Hepatocyte (in vitro differentiated cells): ENCODE results near the gene CSMD2. TPM values are rescaled to one million over a fixed set of nuclear protein-coding genes. Genes with fewer than 3 reads are reported as not detected.

Experiments used
- DNase-seq: peaks from one replicate; pipeline ENCODE4 v3.0.0-alpha.2; 2016; ENCODE audit warnings: low spot score
- H2AFZ ChIP-seq: fragments of 200-600 bp; sonication (generic); 2 replicates; pipeline ENCODE4 v1.6.0; 2016; ENCODE audit warnings: antibody characterized with exemption, mild to moderate bottlenecking
- H3K27ac ChIP-seq: fragments of 200-600 bp; sonication (generic); 2 replicates; pipeline ENCODE4 v1.5.1; 2016; ENCODE audit warnings: mild to moderate bottlenecking
- H3K27me3 ChIP-seq: fragments of 200-600 bp; sonication (generic); 2 replicates; pipeline ENCODE4 v1.6.1; 2016
- H3K36me3 ChIP-seq: fragments of 200-600 bp; sonication (generic); replicated peaks from 2 replicates; pipeline ENCODE4 v1.5.1; 2016; ENCODE audit warnings: low read depth; ENCODE audit not compliant: insufficient read depth
- H3K4me1 ChIP-seq: fragments of 200-600 bp; sonication (generic); 2 replicates; pipeline ENCODE4 v1.5.1; 2016; ENCODE audit warnings: mild to moderate bottlenecking, moderate library complexity; ENCODE audit not compliant: insufficient read depth
- H3K4me2 ChIP-seq: fragments of 200-600 bp; sonication (generic); 2 replicates; pipeline ENCODE4 v1.6.0; 2016
- H3K4me3 ChIP-seq: fragments of 200-600 bp; sonication (generic); 2 replicates; pipeline ENCODE4 v1.5.1; 2016; ENCODE audit warnings: mild to moderate bottlenecking
- H3K79me2 ChIP-seq: fragments of 200-600 bp; sonication (generic); 2 replicates; pipeline ENCODE4 v1.6.0; 2017; ENCODE audit warnings: mild to moderate bottlenecking
- H3K9me2 ChIP-seq: fragments of 200-600 bp; sonication (generic); replicated peaks from 2 replicates; pipeline ENCODE4 v1.6.0; 2017; ENCODE audit warnings: mild to moderate bottlenecking; ENCODE audit not compliant: insufficient read depth
- H3K9me3 ChIP-seq: fragments of 200-600 bp; sonication (generic); 2 replicates; pipeline ENCODE4 v1.5.1; 2016; ENCODE audit warnings: low read depth, mild to moderate bottlenecking
- H4K20me1 ChIP-seq: fragments of 200-600 bp; sonication (generic); 2 replicates; pipeline ENCODE4 v1.6.0; 2016; ENCODE audit warnings: mild to moderate bottlenecking; ENCODE audit not compliant: insufficient read depth, poor library complexity, severe bottlenecking
- CTCF ChIP-seq: fragments of 200-600 bp; sonication (generic); IDR thresholded peaks from 2 replicates; pipeline ENCODE4 v1.5.1; 2016; ENCODE audit warnings: antibody characterized with exemption, mild to moderate bottlenecking; ENCODE audit not compliant: poor library complexity
- EZH2 ChIP-seq: fragments of 200-600 bp; sonication (generic); IDR thresholded peaks from 2 replicates; pipeline ENCODE4 v1.6.1; 2016; ENCODE audit warnings: antibody characterized with exemption, mild to moderate bottlenecking, borderline replicate concordance
- EZH2phosphoT487 ChIP-seq: fragments of 200-600 bp; sonication (generic); IDR thresholded peaks from one replicate; pipeline ENCODE4 v1.6.1; 2018; ENCODE audit warnings: antibody characterized with exemption, mild to moderate bottlenecking, low read depth, moderate library complexity; ENCODE audit not compliant: unreplicated experiment, severe bottlenecking
- WGBS: methylation state at CpG from one replicate; pipeline ENCODE4 v1.1.6; 2016; ENCODE audit warnings: low lambda C conversion rate; ENCODE audit errors: missing lambda C conversion rate; 5-methylcytosine and 5-hydroxymethylcytosine counted together
- polyA plus RNA-seq: library from polyadenylated mRNA; unstranded; fragments of >200 nt; fragmentation: Nextera tagmentation; extraction: Ambion mirVana; gene quantifications from 2 replicates; pipeline ENCODE4 v1.2.1, GENCODE V29; 2016
- total RNA-seq: library from RNA; depleted of rRNA; stranded (reverse); fragments of >200 nt; gene quantifications from 2 replicates; pipeline ENCODE4 v1.2.3, GENCODE V29; 2014

Gene CSMD2
- total and polyA plus RNA-seq, 2 experiments from 2014 or later = 0.10 to 0.37 TPM

- Histone ChIP-seq H2AFZ (no peak overlapping the region), H3K9me3 (no peaks in the 10 kb centered on the region), H3K4me2 (no peak overlapping the region), H3K27me3 (no peaks in the 10 kb centered on the region), H3K36me3 (no peaks in the 10 kb centered on the region), H3K79me2 (no peaks in the 10 kb centered on the region), H3K27ac (no peak overlapping the region), H3K9me2 (no peaks in the 10 kb centered on the region), H4K20me1 (no peaks in the 10 kb centered on the region), H3K4me1 (no peaks in the 10 kb centered on the region), H3K4me3 (no peak overlapping the region)
- no peak for DNase-seq
- WGBS = 89% methylated on average over 4 of the region's 4 CpGs
- no peak for TF ChIP-seq CTCF
- TF ChIP-seq EZH2phosphoT487 = no peak
- no peak for TF ChIP-seq EZH2
Measured at GRCh38 chr1:33931111-33931475, 233.9 kb downstream of the CSMD2 start.

- Histone ChIP-seq H3K4me2 (no peak overlapping the region), H3K4me1 (no peaks in the 10 kb centered on the region), H2AFZ (no peak overlapping the region), H3K4me3 (no peak overlapping the region), H4K20me1 (no peaks in the 10 kb centered on the region), H3K27me3 (no peaks in the 10 kb centered on the region), H3K9me2 (no peaks in the 10 kb centered on the region), H3K79me2 (no peaks in the 10 kb centered on the region), H3K36me3 (no peaks in the 10 kb centered on the region), H3K27ac (no peak overlapping the region), H3K9me3 (no peaks in the 10 kb centered on the region)
- DNase-seq = no peak
- 69% methylated on average over 11 of the region's 11 CpGs for WGBS
- TF ChIP-seq EZH2 (no peak), EZH2phosphoT487 (no peak), CTCF (no peak)
Measured at GRCh38 chr1:33930346-33931110, 234.5 kb downstream of the CSMD2 start.

GRCh38 chr1:33928251-33928650, 236.8 kb downstream of the CSMD2 start:
- H3K4me1 ChIP-seq = no peaks in the 10 kb centered on the region
- H3K4me3 ChIP-seq = no peak overlapping the region
- H3K36me3 ChIP-seq = no peaks in the 10 kb centered on the region
- no peaks in the 10 kb centered on the region for H3K27me3 ChIP-seq
- no peak overlapping the region for H3K4me2 ChIP-seq
- H2AFZ ChIP-seq = no peak overlapping the region
- no peaks in the 10 kb centered on the region for H3K9me2 ChIP-seq
- no peaks in the 10 kb centered on the region for H4K20me1 ChIP-seq
- H3K79me2 ChIP-seq = no peaks in the 10 kb centered on the region
- no peak for DNase-seq
- TF ChIP-seq EZH2 (no peak), EZH2phosphoT487 (no peak), CTCF (no peak)
- H3K27ac ChIP-seq = no peak overlapping the region
- H3K9me3 ChIP-seq = no peaks in the 10 kb centered on the region

DNA sequence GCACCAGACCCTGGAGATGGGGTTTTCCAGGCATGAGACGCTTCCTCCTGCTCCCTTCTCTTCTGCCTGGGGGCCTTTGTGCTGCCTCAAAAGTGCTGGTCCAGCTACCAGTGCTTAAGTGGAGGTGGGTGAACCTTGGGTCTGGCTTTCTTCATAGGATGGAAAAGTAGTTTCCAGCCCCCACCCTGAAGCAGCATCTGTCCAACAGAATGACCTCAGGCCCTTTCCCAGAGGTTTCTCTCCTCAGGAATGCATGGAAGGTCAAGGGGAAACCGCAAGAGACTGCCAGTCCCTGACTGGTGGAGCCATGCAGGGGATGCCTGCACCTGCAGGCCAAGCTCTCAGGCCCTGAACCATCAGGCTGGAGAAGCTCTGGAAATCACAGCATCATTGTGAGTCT, 237.3 kb downstream of the CSMD2 start:
- DNase-seq = no peak
- no peaks in the 10 kb centered on the region for H3K36me3 ChIP-seq
- no peak for TF ChIP-seq CTCF
- TF ChIP-seq EZH2 = no peak
- no peak for TF ChIP-seq EZH2phosphoT487
- no peaks in the 10 kb centered on the region for H3K79me2 ChIP-seq
- no peak overlapping the region for H3K27ac ChIP-seq
- H3K27me3 ChIP-seq = no peaks in the 10 kb centered on the region
- no peaks in the 10 kb centered on the region for H3K9me3 ChIP-seq
- 64% methylated on average over 2 of the region's 2 CpGs for WGBS
- H3K4me3 ChIP-seq = no peak overlapping the region
- H3K9me2 ChIP-seq = no peaks in the 10 kb centered on the region
- H2AFZ ChIP-seq = no peak overlapping the region
- H3K4me1 ChIP-seq = no peaks in the 10 kb centered on the region
- H4K20me1 ChIP-seq = no peaks in the 10 kb centered on the region
- H3K4me2 ChIP-seq = no peak overlapping the region
